Aorta (tissue), 5 donors: ENCODE results near the gene PADI3. TPM values are rescaled to one million over a fixed set of nuclear protein-coding genes. Genes with fewer than 3 reads are reported as not detected.
A peak's percentile ranks its signal among the peaks of the same experiment; 100 is the strongest.

Experiments
- ATAC-seq: fragments of 200-7000 bp; cut with Tn5 transposase; one replicate; pipeline ENCODE4 v1.9.1; 2022; ENCODE audit warnings: moderate library complexity; ENCODE audit not compliant: low FRiP score
- DNase-seq, 2 donors: peaks; one replicate each; pipeline ENCODE4 v3.0.0-alpha.2; 2020
- H3K27ac ChIP-seq, 2 donors: one replicate each; pipeline ENCODE4 v1.5.1; 2013; ENCODE audit warnings: low read length in 2 of 2, mild to moderate bottlenecking in 2 of 2, moderate library complexity in 2 of 2, control low read depth in 1 of 2, inconsistent platforms in 1 of 2, low read depth in 1 of 2
- H3K27me3 ChIP-seq, 2 donors: one replicate each; pipeline ENCODE4 v1.6.1; 2013; ENCODE audit warnings: control low read depth in 1 of 2, low read length in 1 of 2, mild to moderate bottlenecking in 1 of 2, moderate library complexity in 1 of 2; ENCODE audit not compliant: insufficient read depth in 2 of 2, control insufficient read depth in 1 of 2
- H3K36me3 ChIP-seq, 2 donors: one replicate each; pipeline ENCODE4 v1.6.1; 2013; ENCODE audit warnings: control low read depth in 1 of 2, low read length in 1 of 2, mild to moderate bottlenecking in 1 of 2; ENCODE audit not compliant: insufficient read depth in 2 of 2, control insufficient read depth in 1 of 2
- H3K4me1 ChIP-seq, 2 donors: one replicate each; pipeline ENCODE4 v1.6.1; 2013; ENCODE audit warnings: low read length in 2 of 2, control low read depth in 1 of 2, mild to moderate bottlenecking in 1 of 2, moderate library complexity in 1 of 2; ENCODE audit not compliant: insufficient read depth in 2 of 2, control insufficient read depth in 1 of 2
- H3K4me3 ChIP-seq, 2 donors: one replicate each; pipeline ENCODE4 v1.5.1; 2013; ENCODE audit warnings: low read length in 2 of 2, control low read depth in 1 of 2, mild to moderate bottlenecking in 1 of 2
- H3K9me3 ChIP-seq: one replicate; pipeline ENCODE4 v1.6.1; 2013; ENCODE audit warnings: mild to moderate bottlenecking, low read length; ENCODE audit not compliant: control insufficient read depth
- WGBS, 2 donors: extraction: QIAGEN DNeasy Blood & Tissue Kit; methylation state at CpG; one replicate each; pipeline ENCODE4 v1.1.7; 2013; 5-methylcytosine and 5-hydroxymethylcytosine counted together
- intact Hi-C, 2 donors: fragments of 100-400 bp; cut with DNase I; formaldehyde crosslinking; loops; one replicate each; pipeline versions ENCODE4 v1.14.2 to v1.15.0; 2022
- polyA plus RNA-seq, 2 donors: library from polyadenylated mRNA; stranded (reverse); fragments of 200-250 nt; gene quantifications; one replicate each; pipeline ENCODE4 v1.2.3, GENCODE V29; 2013
- total RNA-seq, 2 donors: library from RNA; stranded (reverse); fragmentation: NEBNext Ultra II Directional; extraction: Animal tissue kit (Norgen Biotek cat#: 25700); gene quantifications; one replicate each; pipeline ENCODE4 v1.2.1, GENCODE V29; 2021
- donor health status: healthy with polysubstance abuse.
- donor health status: Bipolar disorder and iron deficiency.
- donor health status: DM: no; HTN: no; CAD: no.
- donor health status: DM: no; HTN: no; CAD: no.
- donor health status: DM: yes; HTN: yes; CAD: no.

Gene PADI3
- total and polyA plus RNA-seq, 4 donors = not detected

GRCh38 chr1:17232759-17233661, 15.9 kb upstream of the PADI3 start:
- ATAC-seq (no peak), DNase-seq (no peak)
- Histone ChIP-seq H3K4me3 (no peak overlapping the region), H3K9me3 (no peaks in the 10 kb centered on the region), H3K27me3 (no peaks in the 10 kb centered on the region), H3K36me3 (no peaks in the 10 kb centered on the region), H3K27ac (no peak overlapping the region), H3K4me1 (no peaks in the 10 kb centered on the region)
- whole genome bisulfite sequencing, 2 donors = 77 to 82% methylated on average over 22 of the region's 22 CpGs
- intact Hi-C loops = loop anchor here in 1 of 2 donors (10.0 kb wide), 1 partner anchor 278 kb away; no protein-coding TSS in a partner anchor

GRCh38 chr1:17233675-17234320, 15.1 kb upstream of the PADI3 start:
- Histone ChIP-seq H3K4me3 (no peak overlapping the region), H3K4me1 (no peaks in the 10 kb centered on the region), H3K27me3 (no peaks in the 10 kb centered on the region), H3K27ac (no peak overlapping the region), H3K36me3 (no peaks in the 10 kb centered on the region), H3K9me3 (no peaks in the 10 kb centered on the region)
- intact Hi-C loops = loop anchor here in 1 of 2 donors (10.0 kb wide), 1 partner anchor 279 kb away; no protein-coding TSS in a partner anchor
- ATAC-seq = no peak
- peak in 1 of 2 donors; percentile 86 for DNase-seq
- 5 to 8% methylated on average over 6 of the region's 6 CpGs for WGBS, 2 donors

GRCh38 chr1:17234405-17234804, 14.5 kb upstream of the PADI3 start:
- intact Hi-C loops = loop anchor here in 1 of 2 donors (10.0 kb wide), 1 partner anchor 280 kb away; no protein-coding TSS in a partner anchor
- DNase-seq (no peak), ATAC-seq (no peak)
- Histone ChIP-seq H3K9me3 (no peaks in the 10 kb centered on the region), H3K4me3 (no peak overlapping the region), H3K27ac (no peak overlapping the region), H3K4me1 (no peaks in the 10 kb centered on the region), H3K36me3 (no peaks in the 10 kb centered on the region), H3K27me3 (no peaks in the 10 kb centered on the region)
- 94 to 95% methylated on average over 1 of the region's 1 CpG for WGBS, 2 donors

GRCh38 chr1:17235135-17235885, 13.6 kb upstream of the PADI3 start:
- no peaks in the 10 kb centered on the region for H3K9me3 ChIP-seq
- WGBS, 2 donors = 92 to 93% methylated on average over 9 of the region's 9 CpGs

GRCh38 chr1:17236779-17237560, 11.9 kb upstream of the PADI3 start:
- Histone ChIP-seq H3K4me1 (no peaks in the 10 kb centered on the region), H3K4me3 (no peak overlapping the region), H3K27me3 (no peaks in the 10 kb centered on the region), H3K27ac (no peak overlapping the region), H3K36me3 (no peaks in the 10 kb centered on the region), H3K9me3 (no peaks in the 10 kb centered on the region)
- 22 to 23% methylated on average over 18 of the region's 18 CpGs for WGBS, 2 donors
- ATAC-seq (peak; percentile 70), DNase-seq (peak; percentile 91 to 96)
- intact Hi-C loops = loop anchor here (1.0 to 10.0 kb wide), 3 partner anchors 112 to 282 kb away; no protein-coding TSS in a partner anchor

More at GRCh38 chr1:17235135-17235885, 13.6 kb upstream of the PADI3 start:
- intact Hi-C loops = loop anchor here (5.0 to 10.0 kb wide), 2 partner anchors 178 to 281 kb away; no protein-coding TSS in a partner anchor
- H3K27me3 ChIP-seq = no peaks in the 10 kb centered on the region
- DNase-seq (no peak), ATAC-seq (no peak)
- no peaks in the 10 kb centered on the region for H3K36me3 ChIP-seq
- no peak overlapping the region for H3K4me3 ChIP-seq
- no peak overlapping the region for H3K27ac ChIP-seq
- no peaks in the 10 kb centered on the region for H3K4me1 ChIP-seq

GRCh38 chr1:17237561-17237903, 11.4 kb upstream of the PADI3 start:
- ATAC-seq (no peak), DNase-seq (no peak)
- Histone ChIP-seq H3K36me3 (no peaks in the 10 kb centered on the region), H3K9me3 (no peaks in the 10 kb centered on the region), H3K27me3 (no peaks in the 10 kb centered on the region), H3K4me3 (no peak overlapping the region), H3K27ac (no peak overlapping the region), H3K4me1 (no peaks in the 10 kb centered on the region)
- WGBS, 2 donors = 79 to 83% methylated on average over 4 of the region's 4 CpGs
- intact Hi-C loops = loop anchor here (1.0 to 10.0 kb wide), 3 partner anchors 112 to 283 kb away; no protein-coding TSS in a partner anchor

GRCh38 chr1:17239420-17239819, 9.5 kb upstream of the PADI3 start:
- Histone ChIP-seq H3K4me3 (no peak overlapping the region), H3K36me3 (no peaks in the 10 kb centered on the region), H3K27me3 (no peaks in the 10 kb centered on the region), H3K27ac (no peak overlapping the region), H3K4me1 (no peaks in the 10 kb centered on the region), H3K9me3 (no peaks in the 10 kb centered on the region)
- 38 to 46% methylated on average over 1 of the region's 1 CpG for WGBS, 2 donors
- ATAC-seq = no peak
- DNase-seq = peak in 1 of 2 donors; percentile 44
- intact Hi-C loops = loop anchor here (5.0 to 10.0 kb wide), 2 partner anchors 182 to 285 kb away; no protein-coding TSS in a partner anchor
